Stimulated activated CD4-positive, alpha-beta T cell treated with anti-CD3 and anti-CD28 coated beads, Interleukin-4, amount 100 ng/mL, for 1 hour (primary cell): ENCODE results near the gene INTS4.
"Not testable (repeated sequence)": the region's sequence is repeated elsewhere in the genome, so short reads cannot be mapped to it uniquely, and the experiment has no call there.

Source experiments
- DNase-seq: peaks from one replicate; pipeline ENCODE4 v3.0.0-alpha.2; 2020

Gene INTS4

DNA sequence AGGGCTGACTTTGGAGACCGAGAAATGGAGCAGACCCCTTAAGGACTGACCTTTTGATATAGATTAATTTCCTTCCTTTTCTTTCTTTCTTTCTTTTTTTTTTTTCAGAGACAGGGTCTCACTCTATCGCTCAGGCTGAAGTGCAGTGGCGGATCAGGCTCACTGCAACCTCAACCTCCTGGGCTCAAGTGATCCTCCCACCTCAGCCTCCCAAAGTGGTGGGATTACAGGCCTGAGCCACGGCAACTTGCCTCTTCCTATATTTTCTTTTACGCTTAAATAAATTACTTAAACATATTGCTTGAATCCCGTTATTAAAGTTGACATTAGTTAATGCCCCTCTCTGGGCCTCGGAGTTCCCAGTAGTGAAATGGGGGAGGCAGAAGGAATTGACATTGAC is 29.0 kb upstream of the INTS4 start:
- DNase-seq: no peak

DNA sequence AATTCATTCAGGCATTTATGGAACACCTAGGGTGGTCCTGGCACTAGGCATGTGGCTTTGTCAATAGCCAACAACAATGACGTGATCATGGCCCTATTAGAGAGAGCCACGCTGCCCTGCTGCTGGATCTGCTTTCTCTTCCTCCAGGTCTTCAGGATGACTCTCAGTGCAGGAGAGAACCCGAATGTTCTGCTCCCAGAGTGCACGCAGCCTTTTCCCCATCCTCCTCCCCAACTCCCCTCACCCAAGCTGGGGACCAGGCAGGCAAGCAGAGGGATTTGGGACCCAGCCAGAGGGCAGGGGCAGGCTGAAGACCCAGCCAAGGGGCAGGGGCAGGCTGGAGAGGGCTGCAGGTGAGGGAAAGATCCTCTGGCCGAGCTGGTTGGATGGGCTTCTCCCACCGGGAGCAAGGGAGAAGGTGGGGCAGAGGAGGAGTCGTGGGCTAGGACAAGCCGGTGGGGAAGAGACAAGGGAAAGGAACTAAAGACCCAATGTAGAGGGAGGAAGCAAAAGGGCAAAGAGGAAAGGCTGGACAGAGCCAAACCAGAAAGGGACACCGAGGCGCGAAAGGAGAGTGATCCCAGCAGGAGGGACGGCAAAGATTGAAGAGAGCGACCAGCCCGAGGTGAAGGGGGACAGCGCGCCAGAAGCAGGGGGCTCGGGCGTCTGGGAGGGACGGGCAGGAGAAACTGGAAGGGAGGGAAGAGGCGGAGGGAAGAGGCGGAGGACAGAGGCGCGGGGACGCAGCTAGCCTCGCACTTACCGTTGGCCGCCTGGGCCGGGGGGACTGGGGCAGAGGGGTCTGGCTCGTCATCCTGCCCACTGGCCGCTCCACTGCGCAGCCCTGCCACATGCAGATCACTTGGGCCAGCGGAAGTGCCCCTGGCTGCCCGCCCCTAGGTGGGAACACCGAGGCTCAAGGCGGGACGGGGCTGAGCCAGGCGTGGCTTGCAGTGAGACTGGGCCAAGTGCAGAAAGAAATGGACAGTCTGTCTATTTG is 28.2 kb upstream of the INTS4 start, which contains the start of gene KCTD14:
Gene KCTD14 (minus strand): TSS at position 880 of the 1,000 bp plus-strand sequence. CDS start 27 bp downstream, at position 853.
- DNase-seq: no peak

DNA sequence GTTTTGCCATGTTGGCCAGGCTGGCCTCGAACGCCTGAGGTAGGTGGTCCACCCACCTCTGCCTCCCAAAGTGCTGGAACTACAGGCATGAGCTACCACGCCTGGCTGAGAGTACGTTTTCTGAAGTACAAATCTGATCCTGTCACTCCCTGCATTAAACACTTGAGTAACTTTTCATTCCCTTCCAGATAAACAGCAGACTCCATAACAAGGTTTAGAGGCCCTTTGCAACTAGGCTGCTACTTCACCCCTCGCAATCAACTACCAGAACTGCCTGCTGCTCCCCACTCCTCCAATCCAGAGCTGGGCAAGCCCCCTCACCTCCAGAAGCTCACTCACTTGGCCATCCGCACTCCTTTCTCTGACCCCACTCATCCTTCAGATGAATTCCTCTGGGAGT is 27.1 kb upstream of the INTS4 start:
- no peak for DNase-seq

DNA sequence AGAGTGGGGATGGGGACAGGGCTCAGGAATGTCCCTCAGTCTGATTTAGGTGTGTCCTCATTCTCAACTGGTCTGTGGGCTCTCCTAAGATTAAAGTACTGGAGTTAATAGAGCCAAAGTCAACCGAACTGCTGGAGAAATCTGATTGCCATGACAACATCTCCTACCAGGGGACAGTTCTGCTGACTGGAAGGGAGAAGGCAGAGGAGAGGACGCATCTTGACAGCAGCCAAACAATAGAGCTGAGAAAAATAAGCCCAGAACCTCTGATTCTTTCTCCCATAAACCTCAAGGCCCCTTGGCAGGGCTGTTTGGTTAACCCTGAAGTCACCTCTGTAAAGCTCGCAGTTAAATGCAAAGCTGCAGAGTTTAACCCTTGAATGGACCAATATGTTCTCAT is 25.8 kb upstream of the INTS4 start:
- no peak for DNase-seq

DNA sequence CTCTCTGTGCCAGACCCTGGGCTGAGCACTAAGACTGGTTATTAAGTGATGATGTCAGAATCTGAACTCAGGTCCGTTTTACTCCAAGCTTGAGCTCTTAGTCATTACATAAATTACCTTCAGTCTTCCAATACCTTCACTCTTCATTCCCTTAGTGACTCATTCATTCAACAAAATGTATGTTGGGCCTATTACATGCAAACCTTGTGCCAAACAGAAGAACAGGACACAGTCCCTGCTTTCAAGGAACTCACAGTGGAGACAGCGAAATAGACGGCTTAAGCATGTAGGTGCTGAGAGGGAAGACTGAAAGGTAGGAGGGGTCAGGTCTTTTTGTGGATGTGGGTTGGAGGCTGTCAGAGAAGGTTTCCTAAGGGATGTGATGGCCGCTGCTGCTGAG is 25.3 kb upstream of the INTS4 start:
- DNase-seq: no peak

DNA sequence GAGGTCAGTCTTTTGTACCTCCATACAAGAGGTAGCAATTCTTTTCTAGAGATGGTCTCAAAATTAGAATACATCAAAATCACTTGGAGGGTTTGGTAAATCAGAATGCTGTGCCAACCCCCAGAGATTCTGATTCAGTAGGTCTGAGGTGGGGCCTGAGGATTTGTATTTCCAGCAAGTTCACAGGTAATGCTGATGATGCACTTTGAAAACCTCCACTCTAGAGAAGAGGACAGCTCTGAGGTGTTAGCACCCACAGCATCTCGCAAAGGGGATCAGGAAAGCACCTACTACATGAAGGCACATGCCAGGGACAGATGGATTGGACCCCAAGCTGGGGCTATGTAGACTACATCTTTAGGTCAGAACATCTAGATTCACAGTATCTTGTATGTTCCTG is 21.4 kb upstream of the INTS4 start:
- no peak for DNase-seq

DNA sequence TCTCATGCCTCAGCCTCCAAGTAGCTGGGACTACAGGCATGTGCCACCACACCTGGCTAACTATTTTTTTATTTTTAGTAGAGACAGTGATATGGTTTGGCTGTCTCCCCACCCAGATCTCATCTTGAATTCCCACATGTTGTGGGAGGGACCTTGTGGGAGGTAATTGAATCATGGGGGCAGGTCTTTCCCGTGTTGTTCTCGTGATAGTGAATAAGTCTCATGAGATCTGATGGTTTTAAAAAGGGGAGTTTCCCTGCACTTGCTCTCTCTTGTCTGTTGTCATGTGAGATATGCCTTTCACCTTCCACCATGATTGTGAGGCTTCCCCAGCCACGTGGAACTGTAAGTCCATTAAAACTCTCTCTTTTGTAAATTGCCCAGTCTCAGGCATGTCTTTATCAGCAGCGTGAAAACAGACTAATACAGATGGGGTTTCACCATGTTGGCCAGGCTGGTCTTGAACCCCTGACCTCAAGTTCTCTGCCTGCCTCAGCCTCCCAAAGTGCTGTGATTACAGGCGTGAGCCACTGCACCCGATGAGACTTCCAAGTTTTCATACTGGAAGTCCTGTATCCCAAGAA is 20.6 kb upstream of the INTS4 start:
- DNase-seq: not testable (repeated sequence)

DNA sequence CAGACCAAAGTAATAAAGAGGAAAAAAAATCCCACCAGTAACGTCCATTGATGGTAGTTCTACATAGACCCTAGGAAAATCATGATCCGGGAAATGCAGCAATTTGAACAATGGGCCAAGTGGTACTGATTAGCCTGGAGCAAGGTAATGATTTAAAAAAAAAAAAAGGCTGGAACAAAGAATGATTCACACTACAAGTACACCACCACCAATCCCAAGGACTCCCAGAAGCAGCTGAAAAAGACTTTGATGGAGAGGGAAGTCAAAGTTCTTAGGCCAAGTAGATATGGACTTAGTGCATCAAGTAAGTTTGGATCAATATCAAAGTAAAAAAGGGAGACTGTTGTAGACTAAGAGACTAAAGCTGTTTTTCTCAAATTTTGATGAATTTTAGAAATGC is 16.8 kb upstream of the INTS4 start:
- no peak for DNase-seq

DNA sequence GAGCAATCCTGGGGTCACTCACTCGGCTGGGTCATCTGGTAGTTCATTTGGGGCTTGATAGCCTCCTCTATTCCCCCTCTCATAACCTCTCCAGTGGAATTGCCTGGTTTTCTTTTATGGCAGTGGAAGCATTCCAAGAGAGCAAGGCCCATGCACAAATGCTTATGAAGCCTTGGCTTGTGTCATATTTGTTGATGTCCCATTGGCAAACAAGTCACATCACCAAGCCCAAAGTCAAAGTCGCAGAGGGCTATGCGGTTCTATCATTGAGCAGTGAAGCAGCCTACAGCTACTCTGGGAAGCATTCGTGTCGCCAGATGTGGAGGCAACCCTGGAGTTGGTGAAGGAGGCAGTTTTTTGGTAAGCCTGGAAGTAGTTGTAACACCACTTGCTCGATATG is 16.3 kb upstream of the INTS4 start:
- no peak for DNase-seq

DNA sequence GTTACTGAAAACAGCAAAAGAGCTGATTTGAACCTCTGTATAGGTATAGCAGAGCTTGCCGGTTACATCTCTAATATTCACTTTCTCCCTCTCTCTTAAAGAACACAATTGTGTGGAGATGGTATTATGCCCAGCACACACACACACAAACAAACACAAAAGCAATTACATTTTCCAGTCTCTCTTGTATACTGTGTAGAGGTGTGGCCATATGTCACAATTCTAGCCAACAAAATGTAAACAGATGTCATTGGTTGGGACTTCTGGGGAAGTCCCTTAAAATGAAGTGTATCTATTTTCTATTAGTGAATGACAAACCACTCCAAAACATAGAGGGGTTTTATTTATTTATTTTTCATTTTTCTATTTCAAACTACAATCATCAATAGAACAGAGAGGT is 15.8 kb upstream of the INTS4 start:
- no peak for DNase-seq

DNA sequence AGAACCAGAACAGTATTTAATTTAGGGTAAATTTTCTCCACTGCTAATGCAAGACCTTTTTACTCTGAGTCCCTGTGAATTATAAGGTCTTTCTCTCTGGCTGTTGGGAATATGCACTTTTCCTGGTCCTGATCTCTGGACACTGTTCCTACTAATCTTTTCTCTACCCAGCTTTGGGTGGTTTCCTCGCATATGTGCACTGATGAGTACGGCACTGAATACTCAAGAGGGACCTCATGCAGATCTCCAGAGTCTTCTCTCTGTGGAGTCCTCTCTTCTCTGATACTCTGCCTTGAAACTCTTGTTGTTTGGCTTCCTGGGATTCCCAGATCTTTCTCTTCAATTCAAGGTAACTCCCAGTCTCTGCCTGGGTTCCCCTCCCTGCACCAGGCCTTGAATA is 14.6 kb upstream of the INTS4 start:
- DNase-seq: no peak

DNA sequence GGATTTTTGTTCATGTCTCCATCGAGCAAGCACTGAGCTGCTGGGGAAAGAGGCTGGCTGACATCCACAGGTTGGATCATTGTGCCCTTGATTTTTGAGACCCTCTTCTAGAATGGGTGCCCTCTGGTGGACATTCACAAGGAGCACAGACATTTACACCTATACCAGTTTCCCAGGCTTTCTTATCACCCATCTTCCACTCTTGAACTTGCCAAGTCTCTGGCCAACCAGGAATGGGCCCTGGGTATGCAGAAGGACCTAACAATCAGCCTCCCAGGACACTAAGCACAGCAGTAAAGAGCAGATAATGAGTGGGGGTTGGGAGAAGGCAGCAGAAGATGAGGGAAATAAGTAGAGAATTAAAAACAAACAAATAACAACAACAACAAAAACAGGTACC is 5.7 kb upstream of the INTS4 start:
- DNase-seq: peak; percentile 22

DNA sequence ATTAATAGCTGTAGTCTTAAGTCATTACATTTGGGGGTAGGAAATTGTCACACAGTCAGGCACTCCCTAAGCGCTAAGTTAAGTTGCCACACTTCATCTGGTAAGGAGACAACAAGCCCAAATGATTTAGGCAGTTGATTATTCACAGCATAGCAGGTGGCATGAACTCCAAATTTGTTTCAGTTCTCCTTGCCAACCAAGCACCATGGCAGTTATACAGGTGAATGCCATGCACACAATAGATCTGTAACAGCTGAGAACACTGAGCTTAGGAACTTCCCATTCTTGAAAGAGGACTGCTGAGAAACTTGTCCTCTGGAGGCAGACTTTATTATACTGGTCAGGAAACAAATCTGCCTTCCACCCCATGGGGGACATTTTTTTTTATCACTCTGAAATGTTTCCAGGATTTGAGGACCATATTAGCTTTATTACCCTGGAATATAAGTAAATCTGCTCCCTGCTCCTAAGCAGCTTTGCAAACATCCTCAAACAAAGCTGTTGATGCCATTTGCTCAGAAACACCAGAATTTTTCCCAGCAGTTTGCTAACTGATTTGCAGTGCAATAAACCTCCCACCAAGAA is 5.1 kb upstream of the INTS4 start:
- no peak for DNase-seq

DNA sequence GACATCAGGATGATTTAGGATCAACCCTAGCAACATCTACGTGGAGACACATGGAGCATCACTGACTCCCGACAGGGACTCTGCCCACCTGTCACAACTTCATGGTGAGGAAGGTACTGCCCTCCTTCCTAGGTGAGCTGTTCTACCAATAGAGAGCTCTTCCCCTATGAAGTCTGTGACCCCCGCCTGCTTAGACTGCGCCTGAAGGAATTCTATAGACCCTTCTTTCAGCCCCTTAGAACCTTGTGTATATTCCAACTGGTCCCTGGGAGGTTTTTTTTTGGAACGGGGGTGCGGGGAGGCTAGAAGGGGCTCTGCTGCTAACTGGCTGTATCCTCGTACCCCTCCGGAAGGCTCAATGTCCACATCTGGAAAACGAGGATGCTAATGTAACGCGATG is 566 bp downstream of the INTS4 start:
- DNase-seq: no peak

DNA sequence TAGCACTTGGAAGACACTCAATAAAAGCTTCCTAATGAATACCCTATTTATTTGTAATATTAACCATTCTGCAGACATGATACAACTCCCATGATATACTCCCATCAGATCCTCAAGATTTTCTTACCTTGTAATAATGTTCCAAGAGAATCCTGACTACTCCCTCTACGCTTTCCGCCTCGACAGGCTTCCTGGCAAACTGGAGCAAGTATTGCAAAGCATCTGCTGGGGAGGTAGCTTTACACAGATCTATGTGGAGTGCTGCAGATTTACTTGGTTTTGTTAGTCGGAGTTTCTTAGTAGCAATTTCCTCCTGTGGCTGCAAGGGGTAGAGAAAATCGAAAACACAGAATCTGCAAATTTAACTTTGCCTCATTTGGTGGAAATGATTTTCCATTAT is 3.5 kb downstream of the INTS4 start:
- no peak for DNase-seq

DNA sequence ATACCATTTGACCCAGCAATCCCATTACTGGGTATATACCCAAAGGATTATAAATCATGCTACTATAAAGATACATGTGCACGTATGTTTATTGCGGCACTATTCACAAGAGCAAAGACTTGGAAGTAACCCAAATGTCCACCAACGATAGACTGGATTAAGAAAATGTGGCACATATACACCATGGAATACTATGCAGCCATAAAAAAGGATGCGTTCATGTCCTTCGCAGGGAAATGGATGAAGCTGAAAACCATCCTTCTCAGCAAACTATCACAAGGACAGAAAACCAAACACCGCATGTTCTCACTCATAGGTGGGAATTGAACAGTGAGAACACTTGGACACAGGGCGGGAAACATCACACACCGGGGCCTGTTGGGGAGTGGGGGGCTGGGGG is 8.0 kb downstream of the INTS4 start:
- DNase-seq: not testable (repeated sequence)

DNA sequence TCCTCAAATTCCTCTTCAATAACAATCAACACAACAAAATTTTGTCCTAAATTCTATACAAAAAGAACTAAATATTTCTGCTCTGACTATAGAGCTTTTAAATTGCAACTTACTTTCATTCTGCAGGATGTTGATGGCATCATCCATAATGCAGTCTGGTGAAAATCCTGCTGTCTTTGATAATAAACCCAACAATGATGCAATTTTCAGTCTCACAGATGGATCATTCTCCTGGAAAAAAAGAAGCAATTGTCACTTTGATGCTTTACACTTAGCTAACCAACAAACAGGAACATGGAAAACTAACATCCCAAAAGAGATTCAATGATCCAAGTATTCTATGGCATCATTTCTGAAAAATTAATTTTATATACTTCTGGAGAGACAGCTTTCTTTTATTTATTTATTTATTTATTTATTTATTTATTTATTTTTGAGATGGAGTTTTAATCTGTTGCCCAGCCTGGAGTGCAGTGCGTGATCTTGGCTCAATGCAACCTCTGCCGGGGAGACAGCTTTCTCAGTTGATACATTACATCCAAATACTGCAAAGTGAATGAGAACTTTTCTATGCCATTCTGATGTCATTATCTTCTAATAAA is 13.0 kb downstream of the INTS4 start:
- no peak for DNase-seq

DNA sequence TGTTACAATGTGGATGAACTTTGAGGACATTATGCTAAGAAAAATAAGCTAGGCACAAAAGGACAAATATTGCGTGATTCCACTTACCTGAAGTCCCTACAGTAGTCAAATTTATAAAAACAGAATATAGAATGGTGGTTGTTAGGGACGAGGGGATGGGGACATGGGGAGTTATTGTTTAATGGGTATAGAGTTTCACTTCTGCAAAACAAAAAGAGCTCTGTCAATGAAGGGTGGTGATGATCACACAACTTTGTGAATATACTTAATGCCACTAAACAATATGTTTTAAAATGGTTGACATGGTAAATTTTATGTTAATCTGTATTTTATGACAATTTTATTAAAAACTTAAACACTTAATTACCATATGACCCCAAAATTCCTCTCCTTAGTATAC is 26.1 kb downstream of the INTS4 start:
- DNase-seq: no peak

DNA sequence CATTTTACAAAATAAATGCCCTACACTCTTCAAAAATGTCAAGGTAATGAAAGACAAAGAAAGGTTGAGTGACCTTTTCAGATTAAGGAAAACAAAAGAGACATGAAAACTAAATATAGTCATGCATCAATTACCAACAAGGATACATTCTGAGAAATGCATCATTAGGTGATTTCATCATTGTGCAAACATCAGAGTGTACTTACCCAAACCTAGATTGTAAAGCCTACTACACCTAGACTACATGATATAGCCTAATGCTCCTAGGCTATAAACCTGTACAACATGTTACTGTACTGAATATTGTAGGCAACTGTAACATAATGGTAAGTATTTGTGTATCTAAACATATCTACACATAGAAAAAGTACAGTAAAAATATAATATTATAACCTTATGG is 26.7 kb downstream of the INTS4 start:
- no peak for DNase-seq

DNA sequence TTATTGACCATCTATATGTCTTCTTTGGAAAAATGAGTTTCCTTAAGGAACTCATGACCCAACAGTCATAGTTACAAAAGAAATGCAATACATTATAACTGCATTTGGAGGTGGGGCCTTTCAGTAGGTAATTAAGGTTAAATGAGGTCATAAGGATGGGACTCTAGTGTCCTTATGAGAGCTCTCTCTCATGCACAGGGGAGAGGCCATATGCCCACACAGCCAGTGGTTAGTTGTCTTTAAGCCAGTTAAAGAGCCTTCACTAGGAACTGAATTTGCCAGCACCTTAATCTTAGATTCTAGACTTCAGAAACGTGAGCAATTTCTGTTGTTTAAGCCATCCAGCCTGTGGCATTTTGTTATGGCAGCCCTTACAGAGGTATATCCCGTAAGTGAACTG is 27.3 kb downstream of the INTS4 start:
- no peak for DNase-seq

DNA sequence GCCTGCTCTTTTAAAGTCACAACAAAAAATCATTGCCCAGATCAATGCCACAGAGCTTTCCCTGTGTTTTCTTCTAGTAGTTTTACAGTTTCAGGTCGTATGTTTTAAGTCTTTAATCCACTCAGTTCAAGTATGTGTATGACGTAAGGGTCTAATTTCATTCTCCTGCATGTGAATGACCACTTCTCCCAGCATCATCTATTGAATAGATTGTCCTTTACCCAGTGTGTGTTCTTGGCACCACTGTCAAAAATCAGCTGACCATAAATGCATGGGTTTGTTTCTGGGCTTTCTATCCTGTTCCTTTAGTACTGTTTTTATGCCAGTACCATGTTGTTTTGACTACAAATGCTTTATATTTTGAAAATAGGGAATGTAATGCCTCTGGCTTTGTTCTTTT is 28.1 kb downstream of the INTS4 start:
- no peak for DNase-seq

DNA sequence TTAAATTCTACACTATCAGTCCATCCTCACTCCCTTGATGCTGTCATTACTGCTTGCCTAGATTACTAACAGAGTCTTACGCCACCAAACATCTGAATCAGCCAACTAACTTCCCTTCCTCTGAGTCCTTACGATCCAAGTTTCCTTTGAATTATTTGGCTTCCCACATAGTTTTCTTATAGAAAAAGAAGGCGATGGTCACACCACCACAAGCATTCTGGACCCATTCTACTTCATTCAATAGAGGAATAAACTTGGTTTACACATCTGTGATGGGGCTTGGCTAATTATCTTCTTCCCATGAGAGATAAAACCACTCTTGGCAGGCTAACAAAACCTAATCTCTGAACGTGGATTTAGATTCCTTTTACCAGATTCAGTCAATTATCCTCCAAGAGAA is 35.0 kb downstream of the INTS4 start:
- no peak for DNase-seq

DNA sequence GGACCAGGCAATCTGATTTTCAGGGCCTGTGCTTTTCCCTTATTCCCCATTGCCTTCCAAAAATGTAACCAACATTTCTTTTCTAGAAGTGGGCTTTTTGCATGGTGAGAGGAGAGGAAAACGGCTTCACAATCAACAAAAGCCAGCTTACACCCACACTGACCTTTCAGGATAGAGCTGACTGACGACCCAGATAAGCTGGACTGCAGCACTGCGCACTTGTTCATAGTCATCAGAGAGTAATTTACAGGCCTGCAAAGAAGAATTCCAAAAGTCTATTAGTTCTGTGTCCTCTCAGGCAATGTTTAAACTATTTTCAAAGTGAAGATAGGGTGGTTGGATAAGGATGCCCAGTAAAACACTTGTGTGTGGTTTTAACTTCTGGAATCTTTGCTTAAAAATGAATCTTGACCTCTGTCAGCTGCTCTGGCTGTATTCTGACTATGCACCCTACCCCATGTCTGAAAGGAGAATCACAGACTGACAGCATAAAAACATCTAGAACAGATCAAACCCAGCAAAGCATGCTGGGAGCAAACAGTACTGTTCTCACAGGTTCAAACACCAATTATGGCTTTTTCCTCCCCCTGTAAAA is 35.8 kb downstream of the INTS4 start:
- not testable (repeated sequence) for DNase-seq
